ENCODE data around the gene TMEM229B.

- TF ChIP-seq CTCF (IDR thresholded peaks at IDR 0.05) (peak in 1 of 2 donors; percentile 40), POLR2A (IDR thresholded peaks at IDR 0.05) (no peak), POLR2AphosphoS5 (IDR thresholded peaks at IDR 0.05) (no peak)
Measured at GRCh38 chr14:67526676-67527459, 38.3 kb upstream of the TMEM229B start.

All from suprapubic skin (tissue), 4 donors.